Kidney (tissue), 14 donors: ENCODE results near the gene ADAMTS17. TPM values are rescaled to one million over a fixed set of nuclear protein-coding genes. Genes with fewer than 3 reads are reported as not detected.

ENCODE experiments used
- DNase-seq, 5 donors: peaks; one replicate each; pipeline ENCODE4 v3.0.0-alpha.2; 2013 to 2020
- FAIRE-seq: peaks from 2 replicates; lab custom pipeline; 2012; peaks lifted over from hg19 to GRCh38; lab: Jason Lieb, UNC
- H3K27ac ChIP-seq, 2 donors: one replicate each; pipeline ENCODE4 v1.7.0; 2013; ENCODE audit warnings: low read depth in 2 of 2, low read length in 2 of 2, inconsistent platforms in 1 of 2
- H3K27me3 ChIP-seq: one replicate; pipeline ENCODE4 v1.7.1; 2013; ENCODE audit warnings: low read length, inconsistent platforms; ENCODE audit not compliant: control insufficient read depth, insufficient read depth
- H3K36me3 ChIP-seq, 3 donors: one replicate each; pipeline versions ENCODE4 v1.7.0 to v1.7.1; 2013; ENCODE audit warnings: low read length in 3 of 3, control low read depth in 1 of 3, inconsistent platforms in 1 of 3; ENCODE audit not compliant: insufficient read depth in 3 of 3, control insufficient read depth in 2 of 3
- H3K4me1 ChIP-seq, 3 donors: one replicate each; pipeline versions ENCODE4 v1.7.0 to v1.7.1; 2013; ENCODE audit warnings: low read length in 3 of 3, inconsistent platforms in 1 of 3, low read depth in 1 of 3; ENCODE audit not compliant: control insufficient read depth in 2 of 3, insufficient read depth in 2 of 3
- H3K4me3 ChIP-seq, 3 donors: one replicate each; pipeline versions ENCODE4 v1.7.0 to v1.8.1; 2013; ENCODE audit warnings: low read length in 3 of 3, control low read depth in 1 of 3, inconsistent platforms in 1 of 3
- H3K9ac ChIP-seq, 3 donors: one replicate each; pipeline versions ENCODE4 v1.7.0 to v1.7.1; 2013; ENCODE audit warnings: low read length in 3 of 3, control low read depth in 1 of 3, inconsistent platforms in 1 of 3
- H3K9me3 ChIP-seq, 3 donors: one replicate each; pipeline versions ENCODE4 v1.7.0 to v1.7.1; 2013; ENCODE audit warnings: low read length in 3 of 3, control low read depth in 1 of 3, inconsistent platforms in 1 of 3; ENCODE audit not compliant: control insufficient read depth in 2 of 3, insufficient read depth in 1 of 3
- CTCF ChIP-seq: IDR thresholded peaks from 3 replicates; pipeline ENCODE4 v1.5.1; 2012; ENCODE audit warnings: mild to moderate bottlenecking, moderate library complexity, borderline replicate concordance; ENCODE audit not compliant: insufficient read depth; ENCODE audit errors: extremely low read depth
- intact Hi-C: fragments of 100-400 bp; cut with DNase I; formaldehyde crosslinking; loops from one replicate; pipeline ENCODE4 v1.11.1; 2022
- polyA plus RNA-seq: library from polyadenylated mRNA; stranded (reverse); fragments of 350-450 nt; fragmentation: Illumina TruSeq; extraction: RNeasy Lipid Tissue Mini Kit (QIAGEN cat#74804); gene quantifications from one replicate; pipeline ENCODE4 v1.2.3, GENCODE V29; 2014; ENCODE audit warnings: low read depth, low replicate concordance; ENCODE audit not compliant: insufficient read depth
- total RNA-seq: library from RNA; stranded (reverse); fragmentation: NEBNext Ultra II Directional; extraction: Animal tissue kit (Norgen Biotek cat#: 25700); gene quantifications from one replicate; pipeline ENCODE4 v1.2.1, GENCODE V29; 2021
- donor health status: control.
- donor health status: control.
- donor health status: control.
- donor health status: control.
- donor health status: control.
- donor health status: DM: yes; HTN: yes; CAD: no.
- donor health status: Normal renal cell carcinoma (clear cell type).

Gene ADAMTS17
- total and polyA plus RNA-seq, 2 donors from 2014 or later: 1.7 to 2.2 TPM

DNA sequence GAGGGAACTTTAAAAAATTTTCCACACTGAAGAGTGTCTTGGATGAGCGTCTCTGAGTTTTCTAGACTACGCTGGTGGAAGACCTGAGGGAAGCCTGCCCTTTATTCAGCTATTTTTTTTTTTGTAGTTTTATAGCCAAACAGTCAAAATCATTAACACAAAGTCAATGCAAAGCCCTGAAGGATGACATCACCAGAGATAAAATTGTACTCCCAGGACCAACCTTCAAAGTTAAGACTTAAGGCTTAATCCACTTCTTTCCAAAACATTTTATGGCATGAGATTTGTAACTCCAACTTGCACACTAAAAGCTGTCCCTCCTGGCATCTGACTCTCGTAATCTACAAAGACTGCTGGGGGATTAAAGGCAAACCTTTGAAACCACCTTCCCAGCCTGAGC, 345.1 kb downstream of the ADAMTS17 start:
- Histone ChIP-seq H3K27ac (no peak overlapping the region), H3K4me3 (no peak overlapping the region), H3K36me3 (no peaks in the 10 kb centered on the region), H3K27me3 (no peaks in the 10 kb centered on the region), H3K4me1 (no peaks in the 10 kb centered on the region), H3K9me3 (no peaks in the 10 kb centered on the region), H3K9ac (no peak overlapping the region)
- DNase-seq: no peak
- TF ChIP-seq CTCF: no peak
- FAIRE-seq: no peak
- intact Hi-C loops: no loop called here

DNA sequence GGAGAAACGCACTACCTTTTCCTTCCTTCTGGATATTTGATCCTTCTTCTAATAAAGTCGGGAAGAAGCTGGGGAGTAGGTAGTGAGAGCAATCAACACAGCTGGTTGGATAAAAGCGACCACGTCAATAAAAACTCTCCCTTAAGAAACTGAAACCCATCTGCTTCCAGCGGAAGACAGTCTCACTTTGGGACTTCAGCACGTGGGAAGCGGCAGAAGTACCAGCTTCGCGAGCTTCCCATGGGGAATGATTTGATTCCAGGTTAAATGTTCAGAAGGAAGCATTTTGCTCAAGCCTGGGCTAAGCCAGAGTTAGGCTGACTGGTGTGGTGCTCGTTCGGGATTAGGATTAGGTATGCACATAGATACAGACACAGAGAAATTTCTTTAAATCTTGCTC, 346.2 kb downstream of the ADAMTS17 start:
- DNase-seq (peak in 2 of 5 donors; percentile 11 to 32), FAIRE-seq (no peak)
- no peak overlapping the region for H3K4me3 ChIP-seq
- intact Hi-C loops: no loop called here
- H3K4me1 ChIP-seq: no peaks in the 10 kb centered on the region
- H3K9me3 ChIP-seq: no peaks in the 10 kb centered on the region
- TF ChIP-seq CTCF: no peak
- no peak overlapping the region for H3K27ac ChIP-seq
- no peak overlapping the region for H3K9ac ChIP-seq
- H3K27me3 ChIP-seq: no peaks in the 10 kb centered on the region
- H3K36me3 ChIP-seq: no peaks in the 10 kb centered on the region

DNA sequence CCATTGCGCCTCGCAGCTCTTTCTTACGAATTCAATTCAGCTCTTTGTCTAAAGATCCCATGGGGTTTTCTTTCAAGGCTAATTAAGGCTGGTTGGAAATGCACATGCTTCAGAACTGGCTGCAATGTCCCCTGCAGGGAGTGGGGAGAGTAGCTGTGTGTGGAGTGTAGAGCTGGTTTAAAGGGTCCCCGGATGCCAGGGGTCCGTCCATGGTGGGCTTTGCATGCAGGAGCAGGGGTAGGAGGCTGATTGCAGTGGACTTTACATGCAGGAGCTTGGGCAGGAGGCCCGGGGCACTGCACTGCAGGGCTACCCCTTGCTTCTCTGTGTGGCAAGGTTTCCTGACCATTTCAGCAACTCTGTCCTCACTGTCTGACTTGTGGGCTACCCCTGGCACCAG, 346.9 kb downstream of the ADAMTS17 start:
- Histone ChIP-seq H3K36me3 (no peaks in the 10 kb centered on the region), H3K9me3 (no peaks in the 10 kb centered on the region), H3K27ac (no peak overlapping the region), H3K9ac (no peak overlapping the region), H3K4me3 (no peak overlapping the region), H3K27me3 (no peaks in the 10 kb centered on the region), H3K4me1 (no peaks in the 10 kb centered on the region)
- FAIRE-seq: no peak
- no peak for TF ChIP-seq CTCF
- intact Hi-C loops: no loop called here
- DNase-seq: peak in 2 of 5 donors; percentile 22

DNA sequence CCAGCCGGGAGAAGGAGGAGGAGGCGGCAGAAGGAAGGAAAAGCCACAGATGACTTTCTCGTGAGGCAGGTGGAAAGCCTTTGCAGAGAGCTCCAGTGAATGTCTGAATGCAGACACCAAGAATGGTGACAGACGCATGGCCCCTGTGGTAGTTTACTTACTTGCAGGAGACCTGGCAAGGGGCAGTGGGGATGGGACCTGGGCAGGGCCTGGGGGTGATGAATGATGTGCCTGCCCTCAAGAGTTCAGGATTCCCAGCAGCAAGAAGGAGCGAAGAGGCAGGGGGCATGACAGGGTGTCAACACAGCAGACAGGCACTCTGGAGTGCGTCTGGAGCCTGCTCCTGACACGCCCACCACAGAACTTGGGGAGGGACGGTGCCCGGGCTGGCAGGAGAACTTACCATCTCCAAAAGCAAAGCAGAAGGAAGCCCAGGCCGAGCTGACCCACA, 348.1 kb downstream of the ADAMTS17 start:
- H3K27ac ChIP-seq: no peak overlapping the region
- intact Hi-C loops: no loop called here
- H3K36me3 ChIP-seq: no peaks in the 10 kb centered on the region
- TF ChIP-seq CTCF: no peak
- H3K27me3 ChIP-seq: no peaks in the 10 kb centered on the region
- H3K9ac ChIP-seq: no peak overlapping the region
- FAIRE-seq: no peak
- no peaks in the 10 kb centered on the region for H3K9me3 ChIP-seq
- H3K4me1 ChIP-seq: no peaks in the 10 kb centered on the region
- H3K4me3 ChIP-seq: no peak overlapping the region
- DNase-seq: peak in 2 of 5 donors; percentile 18 to 46
